GM10266 (cell line): ENCODE measurements around the gene SMIM45.

Experiments
- DNase-seq: peaks from one replicate; pipeline ENCODE4 v3.0.0; 2012; ENCODE audit errors: extremely low spot score
- CTCF ChIP-seq: IDR thresholded peaks from 2 replicates; pipeline ENCODE4 v1.5.1; 2012; ENCODE audit warnings: mild to moderate bottlenecking, low read depth; ENCODE audit not compliant: control insufficient read depth, insufficient read depth; ENCODE audit errors: missing control alignments

The SMIM45 gene

DNA sequence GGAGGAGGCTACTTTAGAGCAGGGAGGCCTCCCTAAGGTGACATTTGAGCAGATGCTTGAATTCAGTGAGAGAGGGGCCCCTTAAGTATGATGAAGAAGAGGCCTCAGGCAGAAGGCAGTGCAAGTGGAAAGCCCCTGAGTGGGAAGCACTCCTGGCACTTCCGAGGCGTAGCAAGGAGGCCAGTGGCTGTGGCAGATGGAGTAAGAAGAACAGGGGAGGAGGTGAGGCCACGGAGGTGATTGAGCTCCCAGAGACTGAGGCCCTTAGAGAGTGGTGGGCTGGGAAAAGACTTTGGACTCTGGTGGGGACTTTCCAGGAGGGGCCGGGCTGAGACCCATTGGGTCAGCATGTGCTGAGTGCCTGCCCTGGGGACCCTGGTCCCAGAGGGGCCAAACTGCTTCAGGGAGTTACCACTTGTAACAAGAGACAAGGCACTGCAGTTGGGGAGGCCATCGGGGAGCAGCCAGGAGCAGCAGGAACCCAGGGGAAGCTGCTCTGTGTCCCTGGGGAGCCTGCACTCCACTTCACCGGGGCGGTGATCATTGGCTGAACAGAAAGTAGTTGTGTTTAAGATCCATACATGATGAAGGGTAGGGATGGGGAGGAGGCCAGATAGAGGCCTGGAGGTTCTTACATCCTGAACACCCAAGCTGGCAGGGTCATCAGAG lies 2.5 kb upstream of the SMIM45 start:
- DNase-seq = no peak

DNA sequence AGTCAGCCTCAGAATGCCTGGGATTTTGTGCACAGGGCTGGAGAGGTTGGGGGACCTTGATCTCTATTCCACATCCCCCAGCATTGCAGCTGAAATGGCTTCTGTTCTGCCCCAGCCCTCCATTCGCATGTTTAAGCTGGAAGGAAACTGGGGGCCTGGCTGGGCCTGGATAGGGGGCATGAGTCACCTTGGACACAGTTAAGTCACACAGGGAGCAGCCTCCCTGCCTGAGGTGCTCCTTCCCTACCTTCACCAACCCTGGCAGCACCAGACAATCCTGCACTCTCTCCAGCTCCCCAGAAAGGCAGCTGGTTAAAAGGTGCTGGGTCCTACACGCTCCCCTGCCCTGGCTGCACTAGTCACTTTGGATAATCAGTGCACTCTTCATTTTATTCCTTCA lies 763 bp downstream of the SMIM45 start:
- no peak for TF ChIP-seq CTCF
- no peak for DNase-seq

More for the DNA sequence above, 2.5 kb upstream of the SMIM45 start:
- TF ChIP-seq CTCF = no peak

DNA sequence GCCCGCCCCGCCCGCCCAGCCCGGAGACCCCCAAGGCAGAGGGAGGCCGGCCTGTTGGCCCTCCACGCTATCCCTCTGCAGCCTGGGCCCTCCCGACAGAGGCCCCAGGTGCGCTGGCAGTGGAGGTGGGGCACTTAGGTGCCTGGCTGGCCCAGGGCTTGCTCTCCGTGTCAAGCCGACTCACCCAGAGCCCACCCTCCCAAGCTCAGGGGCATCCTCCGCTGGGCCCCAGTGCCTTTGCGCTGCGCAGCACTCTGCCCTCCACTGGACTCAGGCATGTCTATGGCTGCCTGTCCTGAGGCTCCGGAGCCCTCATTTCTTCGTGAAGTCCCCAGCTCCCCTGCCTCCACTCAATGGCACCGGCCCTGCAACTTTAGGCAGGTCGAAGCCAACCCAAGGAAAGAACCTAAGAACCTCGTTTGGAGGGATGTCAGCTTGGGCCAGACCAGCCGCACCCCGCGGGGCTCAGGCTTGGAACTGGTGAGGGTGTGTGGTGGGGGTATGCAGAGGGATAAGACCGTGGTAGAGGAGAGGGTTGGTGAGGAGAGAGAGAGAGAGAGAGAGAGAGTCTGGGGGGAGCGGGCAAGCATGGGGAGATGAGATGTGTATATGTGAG lies 6.1 kb downstream of the SMIM45 start:
- no peak for TF ChIP-seq CTCF
- no peak for DNase-seq

DNA sequence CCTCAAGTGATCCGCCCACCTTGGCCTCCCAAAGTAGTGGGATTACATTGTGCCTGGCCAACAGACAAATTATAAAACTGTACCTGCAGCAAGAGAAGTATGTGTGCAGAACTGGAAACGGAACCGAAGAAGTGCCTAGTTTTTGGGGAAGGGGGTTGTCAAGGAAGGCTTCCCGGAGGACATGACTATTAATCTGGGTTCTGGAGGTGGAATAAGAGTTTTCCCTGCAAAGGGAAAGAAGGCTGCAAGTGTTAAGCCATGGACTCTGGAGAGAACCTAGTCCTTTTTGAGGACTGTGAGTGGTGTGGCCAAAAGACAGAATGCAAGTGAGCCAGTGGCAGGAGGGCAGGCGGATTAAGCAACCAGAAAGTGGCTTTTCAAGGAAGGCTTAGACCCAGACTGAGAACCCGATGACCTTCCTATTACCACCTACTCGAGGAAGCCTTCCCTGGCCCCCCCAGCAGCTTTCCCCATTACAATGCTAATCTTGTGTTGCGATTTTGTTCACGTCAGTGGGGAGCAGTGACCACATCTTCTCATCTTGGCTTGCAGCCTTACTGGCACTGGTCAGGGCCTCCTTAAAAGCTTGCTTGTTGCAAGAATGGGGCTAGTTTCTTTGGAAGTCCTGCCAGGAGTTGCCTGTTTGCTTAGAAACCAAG lies 11.6 kb downstream of the SMIM45 start:
- DNase-seq = no peak
- no peak for TF ChIP-seq CTCF

- no peak for DNase-seq
- TF ChIP-seq CTCF = no peak
These were observed 12.2 kb downstream of the SMIM45 start for GRCh38 chr22:41964112-41964491.

DNA sequence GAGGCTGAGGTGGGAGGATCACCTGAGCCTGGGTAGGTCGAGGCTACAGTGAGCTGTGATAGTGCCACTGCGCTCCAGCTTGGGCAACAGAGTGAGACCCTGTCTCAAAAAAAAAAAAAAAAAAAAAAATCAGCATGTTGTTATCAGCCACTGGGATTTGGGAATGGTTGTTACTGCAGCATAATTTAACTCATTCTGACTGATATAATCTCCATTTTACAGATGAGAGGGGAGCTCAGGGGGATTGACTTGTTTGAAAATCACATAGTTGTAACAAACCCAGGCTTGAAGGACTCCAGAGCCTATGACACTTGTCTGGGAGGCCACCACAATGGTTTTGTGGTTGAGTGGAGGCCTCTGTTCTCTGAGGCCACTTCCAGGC lies 14.3 kb downstream of the SMIM45 start:
- no peak for TF ChIP-seq CTCF
- DNase-seq = no peak

- TF ChIP-seq CTCF = peak; percentile 9
- DNase-seq = peak; percentile 69
These were observed 14.8 kb downstream of the SMIM45 start for GRCh38 chr22:41966607-41967240.
